HEK293 (cell line): Measurements from ENCODE around the gene FAM217A.

Experiments
- CTCF ChIA-PET: fragments of 350-600 bp; formaldehyde crosslinking; extraction: SDS; loops from one replicate; lab custom pipeline; 2021; ENCODE audit warnings: antibody characterized with exemption; lab: Yijun Ruan, JAX
- POLR2A ChIA-PET: fragments of 300-600 bp; formaldehyde crosslinking; extraction: SDS; loops from one replicate; lab custom pipeline; 2020; ENCODE audit warnings: antibody characterized with exemption, inconsistent platforms; lab: Yijun Ruan, JAX
- H3K27ac ChIP-seq: fragments of 200-500 bp; sonication (Bioruptor generic); 2 replicates; pipeline ENCODE4 v1.5.1; 2014; ENCODE audit warnings: low read depth, low read length, control low read depth, inconsistent platforms; ENCODE audit errors: extremely low read depth
- H3K36me3 ChIP-seq, 2 experiments: fragments of 200-500 bp in 1 of 2; sonication (Bioruptor generic) in 1 of 2; 1 replicate in 1 of 2; 2 replicates in 1 of 2; pipeline ENCODE4 v1.5.1; 2014 to 2017; ENCODE audit warnings: inconsistent platforms in 2 of 2, low read length in 2 of 2; ENCODE audit not compliant: control insufficient read depth in 2 of 2, insufficient read depth in 1 of 2
- H3K4me1 ChIP-seq: fragments of 200-500 bp; sonication (Bioruptor generic); 2 replicates; pipeline ENCODE4 v1.5.1; 2014; ENCODE audit warnings: mild to moderate bottlenecking, low read length, inconsistent platforms; ENCODE audit not compliant: control insufficient read depth, insufficient read depth
- H3K4me3 ChIP-seq: 2 replicates; pipeline ENCODE4 v1.5.1; 2011; ENCODE audit warnings: low read depth, mild to moderate bottlenecking, control low read depth, low read length, moderate library complexity
- H3K9me3 ChIP-seq: fragments of 200-500 bp; sonication (Bioruptor generic); 2 replicates; pipeline ENCODE4 v1.5.1; 2014; ENCODE audit warnings: low read depth, low read length, inconsistent platforms; ENCODE audit not compliant: control insufficient read depth, insufficient read depth
- SALL2 ChIP-seq: fragments of 450-650 bp; formaldehyde crosslinking; IDR thresholded peaks from 2 replicates; pipeline ENCODE4 v1.5.0; 2017; ENCODE audit warnings: missing biosample characterization, mild to moderate bottlenecking, missing genetic modification characterization, borderline replicate concordance
- SP2 ChIP-seq: fragments of 450-650 bp; formaldehyde crosslinking; IDR thresholded peaks from 2 replicates; pipeline ENCODE4 v1.5.1; 2016; ENCODE audit warnings: missing biosample characterization, missing genetic modification characterization
- TRIM28 ChIP-seq: IDR thresholded peaks from 2 replicates; pipeline ENCODE4 v1.6.1; 2011; ENCODE audit warnings: low read length, control low read depth, borderline replicate concordance
- ZEB2 ChIP-seq: fragments of 450-650 bp; formaldehyde crosslinking; IDR thresholded peaks from 2 replicates; pipeline ENCODE4 v1.5.1; 2016; ENCODE audit warnings: missing biosample characterization, missing genetic modification characterization
- ZFP37 ChIP-seq: fragments of 450-650 bp; formaldehyde crosslinking; IDR thresholded peaks from 2 replicates; pipeline ENCODE4 v1.5.1; 2016; ENCODE audit warnings: missing biosample characterization, missing genetic modification characterization
- ZFP41 ChIP-seq: fragments of 450-650 bp; formaldehyde crosslinking; IDR thresholded peaks from 2 replicates; pipeline ENCODE4 v1.5.1; 2016; ENCODE audit warnings: missing biosample characterization, missing genetic modification characterization, borderline replicate concordance
- ZNF114 ChIP-seq: fragments of 450-650 bp; formaldehyde crosslinking; IDR thresholded peaks from 2 replicates; pipeline ENCODE4 v1.5.0; 2017; ENCODE audit warnings: missing biosample characterization, missing genetic modification characterization
- ZNF146 ChIP-seq: fragments of 450-650 bp; formaldehyde crosslinking; IDR thresholded peaks from 2 replicates; pipeline ENCODE4 v1.5.1; 2016; ENCODE audit warnings: missing biosample characterization, missing genetic modification characterization
- ZNF169 ChIP-seq: fragments of 450-650 bp; formaldehyde crosslinking; IDR thresholded peaks from 2 replicates; pipeline ENCODE4 v1.5.1; 2016; ENCODE audit warnings: missing biosample characterization, missing genetic modification characterization
- ZNF174 ChIP-seq: fragments of 450-650 bp; formaldehyde crosslinking; IDR thresholded peaks from 2 replicates; pipeline ENCODE4 v1.5.0; 2017; ENCODE audit warnings: missing biosample characterization, mild to moderate bottlenecking, missing genetic modification characterization
- ZNF2 ChIP-seq: fragments of 450-650 bp; formaldehyde crosslinking; IDR thresholded peaks from 2 replicates; pipeline ENCODE4 v1.5.1; 2016; ENCODE audit warnings: missing biosample characterization, missing genetic modification characterization
- ZNF354C ChIP-seq: fragments of 450-650 bp; formaldehyde crosslinking; IDR thresholded peaks from 2 replicates; pipeline ENCODE4 v1.5.1; 2016; ENCODE audit warnings: missing biosample characterization, missing genetic modification characterization, low read depth, borderline replicate concordance
- ZNF404 ChIP-seq: fragments of 450-650 bp; formaldehyde crosslinking; IDR thresholded peaks from 2 replicates; pipeline ENCODE4 v1.5.1; 2017; ENCODE audit warnings: missing biosample characterization, missing genetic modification characterization
- ZNF555 ChIP-seq: fragments of 450-650 bp; formaldehyde crosslinking; conservative IDR thresholded peaks from 2 replicates; pipeline ENCODE4 v1.5.1; 2017; ENCODE audit warnings: missing biosample characterization, mild to moderate bottlenecking, missing genetic modification characterization, inconsistent platforms
- ZNF561 ChIP-seq: fragments of 450-650 bp; IDR thresholded peaks from 2 replicates; pipeline ENCODE4 v1.5.1; 2018; ENCODE audit warnings: missing biosample characterization, missing genetic modification characterization, borderline replicate concordance
- ZNF600 ChIP-seq: fragments of 450-650 bp; formaldehyde crosslinking; IDR thresholded peaks from 2 replicates; pipeline ENCODE4 v1.5.1; 2016; ENCODE audit warnings: missing biosample characterization, missing genetic modification characterization
- ZNF626 ChIP-seq: fragments of 450-650 bp; sonication (Bioruptor Pico); formaldehyde crosslinking; IDR thresholded peaks from 2 replicates; pipeline ENCODE4 v1.5.1; 2018; ENCODE audit warnings: missing biosample characterization, missing genetic modification characterization, inconsistent platforms
- ZNF664 ChIP-seq: fragments of 450-650 bp; formaldehyde crosslinking; IDR thresholded peaks from 2 replicates; pipeline ENCODE4 v1.5.1; 2016; ENCODE audit warnings: missing biosample characterization, missing genetic modification characterization
- ZNF670 ChIP-seq: fragments of 450-650 bp; formaldehyde crosslinking; IDR thresholded peaks from 2 replicates; pipeline ENCODE4 v1.5.1; 2016; ENCODE audit warnings: missing biosample characterization, missing genetic modification characterization, low read depth
- ZNF76 ChIP-seq: fragments of 450-650 bp; formaldehyde crosslinking; IDR thresholded peaks from 2 replicates; pipeline ENCODE4; 2016; ENCODE audit warnings: low read depth, missing biosample characterization, missing genetic modification characterization, borderline replicate concordance
- ZNF843 ChIP-seq: fragments of 450-650 bp; formaldehyde crosslinking; IDR thresholded peaks from 2 replicates; pipeline ENCODE4 v1.5.1; 2016; ENCODE audit warnings: missing biosample characterization, missing genetic modification characterization
- ZXDB ChIP-seq: fragments of 450-650 bp; formaldehyde crosslinking; IDR thresholded peaks from 2 replicates; pipeline ENCODE4 v1.5.1; 2016; ENCODE audit warnings: missing biosample characterization, missing genetic modification characterization
- TF ChIP-seq, protein P1 (sequence below): fragments of 450-650 bp; formaldehyde crosslinking; IDR thresholded peaks from 2 replicates; pipeline ENCODE4 v1.5.1; 2017; ENCODE audit warnings: missing biosample characterization, missing genetic modification characterization
- TF ChIP-seq, protein P2 (sequence below): fragments of 450-650 bp; IDR thresholded peaks from 2 replicates; pipeline ENCODE4 v1.5.1; 2018; ENCODE audit warnings: missing biosample characterization, mild to moderate bottlenecking, missing genetic modification characterization
- TF ChIP-seq, protein P3 (sequence below): fragments of 450-650 bp; formaldehyde crosslinking; IDR thresholded peaks from 2 replicates; pipeline ENCODE4 v1.5.1; 2016; ENCODE audit warnings: missing biosample characterization, missing genetic modification characterization
- TF ChIP-seq, protein P4 (sequence below): fragments of 450-650 bp; formaldehyde crosslinking; optimal IDR thresholded peaks from 2 replicates; pipeline ENCODE3; 2016; ENCODE audit warnings: missing biosample characterization, mild to moderate bottlenecking, missing genetic modification characterization
- TF ChIP-seq, protein P5 (sequence below): fragments of 450-650 bp; formaldehyde crosslinking; IDR thresholded peaks from 2 replicates; pipeline ENCODE4 v1.5.1; 2016; ENCODE audit warnings: missing biosample characterization, missing genetic modification characterization

Gene FAM217A

DNA sequence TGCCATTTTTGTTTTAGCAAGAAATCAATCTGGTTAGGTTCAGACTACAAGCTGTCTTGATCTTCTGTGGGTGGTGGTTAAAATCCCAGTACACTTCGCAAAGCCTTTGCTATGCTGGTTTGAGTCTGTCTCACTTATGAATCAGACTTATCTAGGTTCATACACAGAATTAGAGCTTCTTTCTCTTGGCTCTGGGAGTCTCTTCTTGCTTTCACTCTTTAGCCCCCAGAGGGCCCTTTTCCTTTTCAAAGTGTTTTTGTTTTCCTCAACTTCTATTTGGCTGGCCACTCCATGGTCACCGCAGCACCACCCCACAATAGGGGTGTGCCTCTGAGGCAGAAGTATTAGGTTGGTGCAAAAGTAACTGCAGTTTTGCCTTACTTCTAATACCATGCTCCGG is 35.2 kb upstream of the FAM217A start:
- TF ChIP-seq ZFP41 (tag by site-specific recombination) (no peak), ZFP37 (no peak), ZNF555 (tag by site-specific recombination) (no peak), TRIM28 (no peak), ZEB2 (tag by site-specific recombination) (no peak), ZNF626 (tag by site-specific recombination) (no peak), ZNF670 (tag by site-specific recombination) (no peak), ZNF664 (tag by site-specific recombination) (no peak), SP2 (tag by site-specific recombination) (no peak), ZNF600 (tag by site-specific recombination) (no peak), ZNF843 (no peak)
- TF ChIP-seq, protein P1, sequence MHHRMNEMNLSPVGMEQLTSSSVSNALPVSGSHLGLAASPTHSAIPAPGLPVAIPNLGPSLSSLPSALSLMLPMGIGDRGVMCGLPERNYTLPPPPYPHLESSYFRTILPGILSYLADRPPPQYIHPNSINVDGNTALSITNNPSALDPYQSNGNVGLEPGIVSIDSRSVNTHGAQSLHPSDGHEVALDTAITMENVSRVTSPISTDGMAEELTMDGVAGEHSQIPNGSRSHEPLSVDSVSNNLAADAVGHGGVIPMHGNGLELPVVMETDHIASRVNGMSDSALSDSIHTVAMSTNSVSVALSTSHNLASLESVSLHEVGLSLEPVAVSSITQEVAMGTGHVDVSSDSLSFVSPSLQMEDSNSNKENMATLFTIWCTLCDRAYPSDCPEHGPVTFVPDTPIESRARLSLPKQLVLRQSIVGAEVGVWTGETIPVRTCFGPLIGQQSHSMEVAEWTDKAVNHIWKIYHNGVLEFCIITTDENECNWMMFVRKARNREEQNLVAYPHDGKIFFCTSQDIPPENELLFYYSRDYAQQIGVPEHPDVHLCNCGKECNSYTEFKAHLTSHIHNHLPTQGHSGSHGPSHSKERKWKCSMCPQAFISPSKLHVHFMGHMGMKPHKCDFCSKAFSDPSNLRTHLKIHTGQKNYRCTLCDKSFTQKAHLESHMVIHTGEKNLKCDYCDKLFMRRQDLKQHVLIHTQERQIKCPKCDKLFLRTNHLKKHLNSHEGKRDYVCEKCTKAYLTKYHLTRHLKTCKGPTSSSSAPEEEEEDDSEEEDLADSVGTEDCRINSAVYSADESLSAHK (tag by site-specific recombination) = no peak
- TF ChIP-seq, protein P2, sequence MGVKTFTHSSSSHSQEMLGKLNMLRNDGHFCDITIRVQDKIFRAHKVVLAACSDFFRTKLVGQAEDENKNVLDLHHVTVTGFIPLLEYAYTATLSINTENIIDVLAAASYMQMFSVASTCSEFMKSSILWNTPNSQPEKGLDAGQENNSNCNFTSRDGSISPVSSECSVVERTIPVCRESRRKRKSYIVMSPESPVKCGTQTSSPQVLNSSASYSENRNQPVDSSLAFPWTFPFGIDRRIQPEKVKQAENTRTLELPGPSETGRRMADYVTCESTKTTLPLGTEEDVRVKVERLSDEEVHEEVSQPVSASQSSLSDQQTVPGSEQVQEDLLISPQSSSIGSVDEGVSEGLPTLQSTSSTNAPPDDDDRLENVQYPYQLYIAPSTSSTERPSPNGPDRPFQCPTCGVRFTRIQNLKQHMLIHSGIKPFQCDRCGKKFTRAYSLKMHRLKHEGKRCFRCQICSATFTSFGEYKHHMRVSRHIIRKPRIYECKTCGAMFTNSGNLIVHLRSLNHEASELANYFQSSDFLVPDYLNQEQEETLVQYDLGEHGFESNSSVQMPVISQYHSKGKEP (tag by site-specific recombination) = no peak
- TF ChIP-seq, protein P3, sequence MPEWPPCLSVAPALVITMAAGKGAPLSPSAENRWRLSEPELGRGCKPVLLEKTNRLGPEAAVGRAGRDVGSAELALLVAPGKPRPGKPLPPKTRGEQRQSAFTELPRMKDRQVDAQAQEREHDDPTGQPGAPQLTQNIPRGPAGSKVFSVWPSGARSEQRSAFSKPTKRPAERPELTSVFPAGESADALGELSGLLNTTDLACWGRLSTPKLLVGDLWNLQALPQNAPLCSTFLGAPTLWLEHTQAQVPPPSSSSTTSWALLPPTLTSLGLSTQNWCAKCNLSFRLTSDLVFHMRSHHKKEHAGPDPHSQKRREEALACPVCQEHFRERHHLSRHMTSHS (tag by site-specific recombination) = no peak
- Histone ChIP-seq H3K36me3 (peaks cover 26 to 38% of the 10 kb centered on the region in 2 experiments), H3K4me3 (no peak overlapping the region), H3K4me1 (peaks cover 7% of the 10 kb centered on the region), H3K9me3 (no peaks in the 10 kb centered on the region), H3K27ac (no peak overlapping the region)
- ChIA-PET POLR2A (no interaction called here), CTCF (interaction anchor here (0.7 kb wide), 1 partner anchor 60 kb away, joined by 7 read pairs; no protein-coding TSS in a partner anchor)

DNA sequence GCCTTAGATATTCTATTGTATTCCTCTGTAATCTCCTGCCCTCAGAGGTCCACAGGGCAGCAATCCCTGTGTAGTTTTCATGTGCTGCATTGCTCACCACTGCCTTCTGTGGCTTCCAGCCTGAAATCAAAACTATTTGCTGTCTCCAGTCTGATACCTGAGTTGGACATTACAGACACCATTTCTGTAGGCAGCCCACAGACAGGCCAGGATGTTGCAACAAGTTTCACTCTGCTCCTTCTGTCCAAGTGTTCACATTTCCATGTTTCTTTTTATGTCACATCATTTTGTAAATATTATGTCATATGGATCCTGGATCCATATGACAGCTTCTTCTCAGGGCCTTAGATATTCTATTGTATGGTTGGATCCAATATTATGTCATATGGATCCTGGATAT is 34.7 kb upstream of the FAM217A start:
- peaks cover 25 to 33% of the 10 kb centered on the region in 2 experiments for H3K36me3 ChIP-seq
- CTCF ChIA-PET = interaction anchor here (0.5 kb wide), 1 partner anchor 371 kb away, joined by 3 read pairs; no protein-coding TSS in a partner anchor
- TF ChIP-seq ZFP37 = no peak
- no peak for TF ChIP-seq ZNF169 (tag by site-specific recombination)
- no peak for TF ChIP-seq SALL2
- TF ChIP-seq ZNF76 = no peak
- no peak for TF ChIP-seq ZNF146 (tag by site-specific recombination)
- TF ChIP-seq, protein P4, sequence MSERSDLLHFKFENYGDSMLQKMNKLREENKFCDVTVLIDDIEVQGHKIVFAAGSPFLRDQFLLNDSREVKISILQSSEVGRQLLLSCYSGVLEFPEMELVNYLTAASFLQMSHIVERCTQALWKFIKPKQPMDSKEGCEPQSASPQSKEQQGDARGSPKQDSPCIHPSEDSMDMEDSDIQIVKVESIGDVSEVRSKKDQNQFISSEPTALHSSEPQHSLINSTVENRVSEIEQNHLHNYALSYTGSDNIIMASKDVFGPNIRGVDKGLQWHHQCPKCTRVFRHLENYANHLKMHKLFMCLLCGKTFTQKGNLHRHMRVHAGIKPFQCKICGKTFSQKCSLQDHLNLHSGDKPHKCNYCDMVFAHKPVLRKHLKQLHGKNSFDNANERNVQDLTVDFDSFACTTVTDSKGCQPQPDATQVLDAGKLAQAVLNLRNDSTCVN (tag by site-specific recombination) = no peak
- TF ChIP-seq ZNF404 (tag by site-specific recombination) = no peak
- no peak for TF ChIP-seq ZNF174 (tag by site-specific recombination)
- TF ChIP-seq ZNF354C (tag by site-specific recombination) = no peak
- no peak for TF ChIP-seq ZNF114 (tag by site-specific recombination)
- TF ChIP-seq ZXDB (tag by site-specific recombination) = no peak
- TF ChIP-seq, protein P5, sequence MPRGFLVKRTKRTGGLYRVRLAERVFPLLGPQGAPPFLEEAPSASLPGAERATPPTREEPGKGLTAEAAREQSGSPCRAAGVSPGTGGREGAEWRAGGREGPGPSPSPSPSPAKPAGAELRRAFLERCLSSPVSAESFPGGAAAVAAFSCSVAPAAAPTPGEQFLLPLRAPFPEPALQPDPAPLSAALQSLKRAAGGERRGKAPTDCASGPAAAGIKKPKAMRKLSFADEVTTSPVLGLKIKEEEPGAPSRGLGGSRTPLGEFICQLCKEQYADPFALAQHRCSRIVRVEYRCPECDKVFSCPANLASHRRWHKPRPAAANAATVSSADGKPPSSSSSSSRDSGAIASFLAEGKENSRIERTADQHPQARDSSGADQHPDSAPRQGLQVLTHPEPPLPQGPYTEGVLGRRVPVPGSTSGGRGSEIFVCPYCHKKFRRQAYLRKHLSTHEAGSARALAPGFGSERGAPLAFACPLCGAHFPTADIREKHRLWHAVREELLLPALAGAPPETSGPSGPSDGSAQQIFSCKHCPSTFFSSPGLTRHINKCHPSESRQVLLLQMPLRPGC (tag by site-specific recombination) = no peak
- TF ChIP-seq ZNF2 (tag by site-specific recombination) = no peak
- no peak for TF ChIP-seq ZNF561 (tag by site-specific recombination)

More for the DNA sequence above, 34.7 kb upstream of the FAM217A start:
- Histone ChIP-seq H3K27ac (no peak overlapping the region), H3K4me1 (peaks cover 10% of the 10 kb centered on the region), H3K4me3 (no peak overlapping the region), H3K9me3 (no peaks in the 10 kb centered on the region)
- POLR2A ChIA-PET = no interaction called here
